Glutamatergic neuron (in vitro differentiated cells): ENCODE results near the gene APP. TPM values are rescaled to one million over a fixed set of nuclear protein-coding genes. Genes with fewer than 3 reads are reported as not detected.

Source experiments
- DNase-seq: peaks from one replicate; pipeline ENCODE4 v3.0.0; 2022
- H3K27ac Mint-ChIP-seq: one replicate; pipeline ENCODE4 v1.8.0; 2020; ENCODE audit warnings: mild to moderate bottlenecking, mixed read lengths, inconsistent platforms; ENCODE audit not compliant: unreplicated experiment
- H3K27me3 Mint-ChIP-seq: one replicate; pipeline ENCODE4 v1.8.0; 2020; ENCODE audit warnings: mild to moderate bottlenecking, moderate library complexity, mixed read lengths, inconsistent platforms; ENCODE audit not compliant: unreplicated experiment
- H3K36me3 Mint-ChIP-seq: one replicate; pipeline ENCODE4 v1.8.0; 2020; ENCODE audit warnings: mild to moderate bottlenecking, mixed read lengths, inconsistent platforms; ENCODE audit not compliant: unreplicated experiment
- H3K4me1 Mint-ChIP-seq: one replicate; pipeline ENCODE4 v1.8.0; 2020; ENCODE audit warnings: mild to moderate bottlenecking, low read depth, mixed read lengths, inconsistent platforms; ENCODE audit not compliant: unreplicated experiment
- H3K4me3 Mint-ChIP-seq: one replicate; pipeline ENCODE4 v1.8.0; 2020; ENCODE audit warnings: mild to moderate bottlenecking, mixed read lengths, inconsistent platforms; ENCODE audit not compliant: unreplicated experiment
- H3K9me3 Mint-ChIP-seq: one replicate; pipeline ENCODE4 v1.8.0; 2020; ENCODE audit warnings: mild to moderate bottlenecking, moderate library complexity, mixed read lengths, inconsistent platforms; ENCODE audit not compliant: unreplicated experiment
- CTCF ChIP-seq: fragments of 200-600 bp; sonication (generic); IDR thresholded peaks from one replicate; pipeline ENCODE4 v1.5.0; 2021; ENCODE audit not compliant: partially characterized antibody, unreplicated experiment
- total RNA-seq: library from RNA; stranded (reverse); fragmentation: NEBNext Ultra II Directional; extraction: Animal tissue kit (Norgen Biotek cat#: 25700); gene quantifications from one replicate; pipeline ENCODE4 v1.2.1, GENCODE V29; 2021; ENCODE audit not compliant: unreplicated experiment

APP gene
- total RNA-seq, 1 donor from 2014 or later: 735 TPM

- no peak for TF ChIP-seq CTCF
- Mint-ChIP-seq H3K27ac (no peak overlapping the region), H3K4me3 (no peak overlapping the region), H3K4me1 (no peaks in the 10 kb centered on the region), H3K36me3 (peaks cover 8% of the 10 kb centered on the region), H3K9me3 (peaks cover 8% of the 10 kb centered on the region), H3K27me3 (peaks cover 3% of the 10 kb centered on the region)
- no peak for DNase-seq
Observed at GRCh38 chr21:25872271-25872670, 298.3 kb downstream of the APP start.

GRCh38 chr21:25871566-25871965 is 299.0 kb downstream of the APP start:
- H3K4me1 Mint-ChIP-seq: no peaks in the 10 kb centered on the region
- no peak for TF ChIP-seq CTCF
- peaks cover 8% of the 10 kb centered on the region for H3K36me3 Mint-ChIP-seq
- H3K27me3 Mint-ChIP-seq: peaks cover 3% of the 10 kb centered on the region
- H3K9me3 Mint-ChIP-seq: peaks cover 8% of the 10 kb centered on the region
- no peak for DNase-seq
- no peak overlapping the region for H3K27ac Mint-ChIP-seq
- H3K4me3 Mint-ChIP-seq: no peak overlapping the region

GRCh38 chr21:25870084-25870483 is 300.5 kb downstream of the APP start:
- H3K9me3 Mint-ChIP-seq: peaks cover 9% of the 10 kb centered on the region
- no peaks in the 10 kb centered on the region for H3K4me1 Mint-ChIP-seq
- no peak for TF ChIP-seq CTCF
- DNase-seq: no peak
- H3K27ac Mint-ChIP-seq: no peak overlapping the region
- peaks cover 3% of the 10 kb centered on the region for H3K27me3 Mint-ChIP-seq
- H3K36me3 Mint-ChIP-seq: peaks cover 8% of the 10 kb centered on the region
- H3K4me3 Mint-ChIP-seq: no peak overlapping the region

- no peak for DNase-seq
- H3K4me1 Mint-ChIP-seq: no peaks in the 10 kb centered on the region
- peaks cover 8% of the 10 kb centered on the region for H3K36me3 Mint-ChIP-seq
- TF ChIP-seq CTCF: no peak
- H3K9me3 Mint-ChIP-seq: peaks cover 7% of the 10 kb centered on the region
- H3K27me3 Mint-ChIP-seq: peaks cover 1% of the 10 kb centered on the region
- H3K27ac Mint-ChIP-seq: no peak overlapping the region
- no peak overlapping the region for H3K4me3 Mint-ChIP-seq
Observed at GRCh38 chr21:25867061-25867460, 303.5 kb downstream of the APP start.

- Mint-ChIP-seq H3K36me3 (no peaks in the 10 kb centered on the region), H3K27ac (no peak overlapping the region), H3K9me3 (peaks cover 2% of the 10 kb centered on the region), H3K27me3 (no peaks in the 10 kb centered on the region), H3K4me3 (no peak overlapping the region), H3K4me1 (no peaks in the 10 kb centered on the region)
- no peak for DNase-seq
- TF ChIP-seq CTCF: no peak
Observed at GRCh38 chr21:25863747-25864146, 306.8 kb downstream of the APP start.
